HG03565 (cell line): ENCODE measurements around the gene B3GALNT1.
A peak's percentile ranks its signal among the peaks of the same experiment; 100 is the strongest.

Experiments used
- ATAC-seq: cut with Tn5 transposase; IDR thresholded peaks from one replicate; pipeline ENCODE4 v1.9.1; 2021; ENCODE audit warnings: mild to moderate bottlenecking, moderate library complexity; ENCODE audit not compliant: unreplicated experiment

Gene B3GALNT1

DNA sequence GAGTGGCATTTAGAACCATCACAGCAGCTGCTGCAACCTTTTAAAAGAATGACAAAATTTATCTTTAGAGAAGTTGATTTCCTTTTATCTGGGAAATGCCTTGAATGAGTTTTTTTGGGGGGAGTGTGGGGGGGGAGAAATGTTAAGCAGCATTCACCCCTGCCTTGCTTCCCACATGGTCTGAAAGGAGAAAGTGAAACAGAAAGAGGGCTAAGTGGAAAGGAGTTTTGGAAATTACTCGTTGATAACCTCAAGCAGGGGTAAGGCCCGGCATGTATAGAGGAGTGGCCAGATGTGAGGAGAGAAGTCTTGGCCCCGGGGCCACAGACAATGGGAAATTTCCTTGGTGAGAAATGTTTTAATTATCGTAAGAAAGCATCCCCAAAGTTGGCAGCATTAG lies 23.5 kb downstream of the B3GALNT1 start:
- peak; percentile 99 for ATAC-seq

DNA sequence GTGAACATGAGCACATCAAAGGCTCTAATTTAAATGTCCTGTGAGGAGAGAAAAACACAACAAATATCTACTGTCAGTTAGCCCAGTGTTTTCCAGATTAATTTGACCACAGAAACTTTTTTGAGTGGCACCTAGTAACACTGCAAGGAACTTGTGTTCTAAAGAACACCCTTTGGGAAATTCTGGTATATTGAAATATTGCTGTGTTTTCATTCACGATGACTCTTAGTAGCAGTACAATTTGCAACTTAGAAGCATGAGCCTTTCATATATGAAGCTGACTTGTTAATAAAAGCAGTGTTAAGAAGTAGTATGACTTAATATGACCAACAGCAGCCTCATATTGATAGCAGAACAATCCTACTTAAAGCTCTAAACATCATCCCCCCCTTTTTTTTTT lies 32.0 kb downstream of the B3GALNT1 start:
- ATAC-seq: no peak

DNA sequence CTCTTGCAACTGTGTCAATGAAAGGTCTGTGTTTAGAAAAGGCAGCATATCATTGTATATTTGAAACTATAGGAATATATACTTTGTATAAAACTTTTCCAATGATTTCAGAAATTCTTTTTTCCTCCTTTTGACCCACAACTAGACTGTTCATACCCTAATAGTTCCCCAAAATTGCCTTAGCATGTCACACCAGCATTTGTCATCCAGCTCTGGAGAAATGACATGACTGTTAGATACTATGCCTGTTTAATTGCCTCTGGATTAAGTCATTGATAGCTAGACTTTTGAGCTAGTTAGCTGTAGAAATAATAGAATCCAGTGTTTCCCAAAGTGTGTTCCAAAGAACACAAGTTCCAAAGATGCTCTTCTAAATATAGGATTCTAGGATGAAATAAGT lies 32.4 kb downstream of the B3GALNT1 start:
- no peak for ATAC-seq

DNA sequence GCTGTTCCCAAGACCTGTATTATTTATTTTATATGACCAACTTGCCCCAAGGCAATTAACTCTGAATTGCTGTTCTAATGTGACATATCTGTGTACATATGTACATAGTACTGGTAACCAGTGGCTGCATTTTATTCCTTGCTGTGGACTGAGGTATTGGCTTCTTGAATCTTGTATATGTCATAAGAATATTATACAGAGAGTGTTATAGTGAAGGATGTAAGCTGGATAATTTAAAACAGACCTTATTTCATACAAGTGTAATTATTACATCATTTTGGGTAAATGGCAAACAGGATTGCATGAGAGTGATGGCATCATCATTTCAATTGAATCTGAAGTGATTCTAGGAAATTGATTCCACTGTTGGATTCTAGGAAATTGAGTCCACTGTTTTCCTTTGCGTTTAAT lies 32.9 kb downstream of the B3GALNT1 start:
- ATAC-seq: no peak

DNA sequence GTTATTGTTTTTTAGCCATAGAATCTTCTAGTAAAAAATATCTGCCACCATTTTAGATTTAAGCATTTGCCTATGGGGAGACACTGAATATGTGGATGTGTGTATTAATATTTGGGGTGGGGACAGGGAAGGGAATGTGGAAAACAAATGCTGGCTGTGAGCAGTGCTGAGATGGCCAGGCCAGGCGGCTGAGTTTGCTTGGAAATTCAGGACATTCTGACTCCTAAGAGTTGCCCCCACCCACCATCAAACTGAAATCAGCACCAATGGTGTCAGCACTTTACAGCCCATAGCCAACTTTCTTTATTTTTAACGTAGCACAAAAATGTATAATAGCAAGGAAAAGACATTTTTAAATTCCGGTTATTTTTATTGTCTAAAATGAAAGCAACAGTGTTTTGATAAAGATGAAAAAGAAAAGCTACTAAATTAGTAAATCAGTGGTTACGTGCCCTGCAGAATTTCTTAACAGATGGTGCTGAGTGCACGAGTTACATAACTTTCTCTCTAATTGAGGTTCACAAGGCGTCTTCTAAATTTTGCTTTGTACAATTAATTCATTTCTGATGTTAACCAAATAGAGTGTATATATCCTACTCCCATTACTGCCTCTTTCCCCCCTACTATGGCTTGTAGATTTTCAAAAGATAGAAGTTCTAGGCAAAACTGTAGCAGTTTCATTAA lies 34.0 kb downstream of the B3GALNT1 start:
- ATAC-seq: no peak

DNA sequence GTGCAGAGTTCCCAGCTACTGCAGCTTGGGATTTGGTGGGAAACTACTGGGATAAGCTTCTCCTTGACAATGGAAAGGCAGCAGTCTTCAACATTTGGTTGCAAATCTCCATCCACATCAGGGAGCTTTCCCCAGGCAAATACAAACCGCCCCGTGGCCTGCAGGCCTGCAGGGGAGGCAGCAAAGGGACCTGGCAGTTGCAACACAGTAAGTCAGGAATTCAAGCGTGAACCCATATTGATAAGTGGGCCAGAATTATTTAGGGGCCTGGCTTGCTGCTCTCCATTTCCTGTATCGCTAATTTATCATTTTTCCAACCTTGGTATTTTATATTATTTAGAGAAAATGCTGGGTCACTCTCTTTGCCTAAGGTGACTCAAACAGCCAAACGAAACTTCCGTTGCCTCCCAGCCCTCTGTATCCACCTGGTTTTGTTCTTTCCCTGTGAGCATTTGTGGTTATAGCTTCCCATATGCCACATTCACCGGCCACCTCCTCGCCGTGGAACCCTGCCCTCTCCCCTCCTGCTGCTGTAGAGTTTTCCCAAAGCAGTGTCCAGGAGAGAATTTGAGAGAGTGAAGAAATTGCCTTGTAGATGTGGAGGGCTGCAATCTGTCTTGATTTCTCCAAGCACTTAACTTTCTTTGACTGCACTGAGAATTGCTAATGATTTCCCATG lies 34.8 kb downstream of the B3GALNT1 start:
- ATAC-seq: no peak

DNA sequence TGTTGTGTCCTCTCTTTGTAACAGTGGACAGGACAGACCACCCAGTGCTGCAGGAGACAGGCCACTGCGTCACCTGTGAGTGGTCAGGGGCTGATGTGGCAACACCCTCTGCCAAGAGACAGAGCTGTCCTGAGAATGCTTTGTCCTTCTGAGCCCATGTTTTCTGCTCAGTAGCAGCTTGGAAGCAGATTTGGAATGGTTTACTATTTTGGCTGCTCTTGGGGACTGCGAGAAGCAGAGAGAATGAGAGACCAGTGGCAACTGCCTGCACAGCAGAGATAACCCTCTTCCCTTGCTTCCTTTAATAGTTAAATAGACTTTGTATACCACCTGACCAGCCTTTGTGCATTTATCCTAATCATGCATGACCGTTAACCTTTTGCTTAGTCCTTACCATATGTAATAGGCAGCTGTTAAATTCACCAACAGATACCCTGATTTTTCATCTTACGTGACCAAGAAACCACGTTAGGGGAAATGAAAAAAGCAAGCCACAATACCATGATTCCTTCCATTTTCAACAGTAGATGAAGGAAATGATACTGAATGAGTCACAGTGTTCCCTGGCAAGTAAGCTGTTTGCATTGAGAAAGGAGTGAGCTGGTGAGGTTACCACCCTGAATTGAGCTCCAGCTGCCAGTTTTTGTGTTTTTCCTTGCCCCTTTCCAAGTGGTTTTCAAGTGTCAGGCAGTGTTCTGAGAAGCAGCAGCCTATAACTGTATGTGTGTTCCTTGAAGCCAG lies 35.5 kb downstream of the B3GALNT1 start:
- ATAC-seq: peak; percentile 97

DNA sequence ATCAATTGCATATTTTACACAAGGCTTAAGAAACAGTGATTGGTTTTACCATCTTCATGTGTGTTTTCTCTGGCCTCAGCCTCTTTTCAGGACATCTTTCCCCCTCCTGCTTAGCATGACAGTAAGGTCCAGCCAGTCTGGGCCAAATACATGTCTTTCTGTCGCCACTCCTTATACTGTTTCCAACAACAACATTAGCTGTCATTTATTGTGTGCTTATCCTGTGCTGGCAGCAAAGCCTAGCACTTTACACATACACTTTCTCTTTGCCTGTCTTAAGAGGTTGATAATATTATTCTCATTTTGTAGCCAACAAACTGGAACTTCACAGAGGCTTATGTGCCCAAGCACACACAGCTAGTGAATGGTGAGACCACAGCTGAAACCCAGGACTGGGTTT lies 37.8 kb downstream of the B3GALNT1 start:
- ATAC-seq: no peak

DNA sequence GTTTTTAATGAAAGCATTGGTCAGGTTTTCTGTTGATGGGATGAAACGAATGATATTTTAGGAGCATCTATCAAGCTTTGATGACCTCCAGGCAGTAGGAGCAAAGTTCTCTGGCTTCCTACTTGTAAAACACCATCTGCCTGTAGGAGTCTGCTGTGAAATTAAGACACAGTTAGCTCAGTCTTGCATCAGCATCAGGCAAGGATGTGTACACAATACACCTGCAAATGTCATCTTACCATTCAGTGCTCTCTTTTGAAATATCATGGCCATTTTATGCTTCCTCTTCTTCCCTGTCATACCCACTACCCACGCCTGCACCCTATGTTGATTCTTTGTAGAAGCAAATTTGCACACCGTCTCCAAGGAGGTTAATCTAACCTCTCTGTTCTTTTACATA lies 38.2 kb downstream of the B3GALNT1 start:
- no peak for ATAC-seq

DNA sequence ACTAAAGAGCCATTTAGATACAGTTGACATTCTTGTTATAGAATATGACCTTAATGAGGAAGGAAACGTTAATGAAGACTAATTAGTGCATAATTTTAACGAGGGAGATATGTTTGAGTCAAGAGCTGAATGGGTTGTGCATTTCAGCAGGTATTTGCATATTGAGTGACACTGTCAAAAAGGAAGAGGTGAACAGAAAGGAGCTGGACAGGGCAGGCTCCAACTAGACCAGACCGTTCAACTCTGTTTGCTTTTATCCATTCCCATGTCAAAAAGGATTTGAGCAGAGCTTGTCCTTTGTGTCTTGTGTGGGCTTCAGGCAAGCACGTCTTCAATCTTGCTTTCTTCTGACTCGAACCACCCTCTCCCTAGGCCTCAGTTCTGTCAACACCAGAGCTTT lies 40.7 kb downstream of the B3GALNT1 start:
- ATAC-seq: no peak

DNA sequence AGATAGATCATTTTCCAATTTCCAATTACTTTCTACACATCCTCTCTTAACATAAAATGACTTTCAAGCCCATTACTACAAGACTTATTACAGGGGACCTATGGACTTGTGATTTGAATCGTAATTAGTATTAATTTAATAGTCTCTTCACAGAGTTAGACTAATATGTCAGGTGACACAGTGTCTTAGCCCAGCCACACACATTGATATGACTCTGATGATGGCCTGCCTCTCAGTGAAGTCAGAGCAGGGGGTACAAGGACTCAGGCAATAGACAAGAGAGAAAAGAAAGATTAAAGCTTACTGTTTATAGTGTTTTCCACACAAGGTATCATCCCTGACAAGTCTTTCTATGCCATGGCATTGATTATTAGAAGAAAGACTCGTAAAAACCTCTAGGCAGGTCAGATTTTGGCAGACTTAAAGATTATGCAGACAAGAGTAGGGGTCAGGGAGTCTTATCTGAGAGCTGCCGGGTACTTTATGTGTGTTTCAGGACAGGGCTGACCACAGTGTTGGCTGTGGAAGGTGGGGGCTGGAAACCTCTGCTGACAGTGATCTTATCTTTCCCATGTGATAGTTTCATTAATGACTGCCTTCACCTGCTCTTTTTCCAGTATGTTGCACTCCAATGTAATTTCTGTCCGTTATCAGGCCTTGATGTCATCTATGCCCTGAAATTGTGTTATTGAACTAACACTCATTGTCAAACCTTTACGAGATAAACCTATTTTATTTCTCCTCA lies 50.1 kb downstream of the B3GALNT1 start:
- ATAC-seq: no peak

DNA sequence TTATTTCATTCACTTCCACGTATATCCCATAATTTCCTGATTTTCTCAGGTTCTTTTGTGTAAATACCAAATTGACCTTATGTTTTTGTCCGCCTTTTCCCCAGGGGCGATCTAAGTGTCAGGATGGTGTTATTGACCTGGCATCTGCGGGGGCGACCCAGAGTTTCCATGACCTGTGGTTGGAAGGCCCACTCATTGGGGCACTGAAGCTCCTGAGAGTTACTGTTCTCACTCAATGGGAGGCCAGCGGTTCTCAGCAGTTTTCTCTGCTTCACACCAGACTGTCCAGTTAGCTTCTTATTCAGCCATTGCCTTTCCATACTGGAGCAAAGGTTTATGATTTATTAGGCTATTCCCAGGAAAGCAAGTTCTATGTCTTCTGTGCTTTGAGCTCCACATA lies 53.3 kb downstream of the B3GALNT1 start:
- no peak for ATAC-seq

DNA sequence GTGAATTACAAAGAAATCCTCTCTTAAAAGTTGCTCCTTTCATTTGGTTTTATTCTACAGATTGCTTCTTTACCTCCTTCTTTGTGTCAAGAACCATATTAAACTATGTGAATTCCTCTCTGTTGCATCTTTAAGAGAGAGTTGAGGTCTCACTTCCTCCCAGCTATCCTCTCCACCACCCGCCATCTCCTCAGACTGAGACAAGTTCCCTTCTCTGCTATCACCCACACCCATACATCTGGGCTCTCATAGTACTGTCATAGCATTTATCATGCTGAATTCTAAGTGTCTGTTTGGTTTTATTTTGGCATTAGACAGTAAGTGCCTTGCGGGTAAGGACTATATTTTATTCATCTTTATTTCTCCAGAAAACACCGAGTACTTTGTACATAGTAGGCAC lies 54.2 kb downstream of the B3GALNT1 start:
- peak; percentile 65 for ATAC-seq

DNA sequence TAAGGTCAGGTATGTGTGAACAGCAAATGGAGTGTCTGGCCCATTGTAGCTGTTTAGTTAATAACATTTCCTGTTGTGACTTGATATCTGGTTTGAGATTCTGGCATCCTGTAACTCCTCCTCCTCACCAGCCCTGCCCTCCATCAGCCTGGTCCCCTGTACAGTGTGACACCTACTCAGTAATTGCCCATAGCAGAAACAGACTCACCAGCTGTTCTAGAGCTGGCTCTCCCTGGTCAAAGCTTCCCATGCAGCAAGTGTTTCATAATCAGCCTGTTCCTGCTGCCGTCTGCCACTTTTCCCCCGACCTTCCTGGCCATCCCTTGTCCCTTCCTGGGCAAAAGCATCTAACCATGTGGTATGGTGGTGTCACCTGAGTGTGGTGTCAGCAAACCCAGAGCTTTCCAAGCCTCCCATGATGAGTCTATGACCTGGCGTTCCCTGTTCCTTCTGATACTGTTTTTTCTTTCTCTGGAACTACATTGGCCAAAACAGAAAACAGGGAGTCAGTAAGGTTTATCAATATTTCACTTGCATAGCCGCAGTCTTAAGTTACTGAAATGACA lies 55.4 kb downstream of the B3GALNT1 start:
- ATAC-seq: no peak

DNA sequence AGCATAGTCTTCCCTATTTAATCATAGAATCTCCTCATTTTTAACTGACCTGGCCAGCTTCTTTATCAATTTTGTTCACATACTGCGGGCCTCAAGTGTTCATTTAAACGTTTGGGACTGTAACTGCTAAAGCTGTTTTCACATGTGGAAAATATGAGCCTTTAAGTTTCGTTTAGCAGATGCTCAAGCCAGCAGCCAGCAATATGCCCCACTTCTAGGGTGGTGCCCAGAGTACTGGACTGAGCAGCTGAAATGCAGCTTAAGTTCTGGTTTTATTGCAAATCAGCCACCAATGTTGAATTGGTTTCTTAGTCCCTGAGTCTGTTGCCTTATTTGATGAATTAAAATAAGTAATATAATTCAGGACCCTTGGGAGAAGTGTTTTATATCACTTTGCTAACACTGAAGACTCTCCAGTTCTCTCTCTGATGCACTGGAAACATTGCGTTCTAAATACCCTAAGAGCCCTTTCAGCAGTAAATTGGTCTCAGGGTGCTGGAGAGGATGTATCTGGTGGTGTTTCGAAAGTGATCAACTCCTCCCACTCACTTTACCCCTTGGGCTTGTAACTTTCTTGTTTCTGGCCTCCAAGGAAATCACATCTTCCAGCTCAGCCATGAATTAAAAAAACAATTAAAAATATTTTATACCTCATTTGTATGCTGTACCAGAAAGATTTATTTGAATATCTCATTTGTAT lies 61.7 kb downstream of the B3GALNT1 start:
- peak; percentile 89 for ATAC-seq

DNA sequence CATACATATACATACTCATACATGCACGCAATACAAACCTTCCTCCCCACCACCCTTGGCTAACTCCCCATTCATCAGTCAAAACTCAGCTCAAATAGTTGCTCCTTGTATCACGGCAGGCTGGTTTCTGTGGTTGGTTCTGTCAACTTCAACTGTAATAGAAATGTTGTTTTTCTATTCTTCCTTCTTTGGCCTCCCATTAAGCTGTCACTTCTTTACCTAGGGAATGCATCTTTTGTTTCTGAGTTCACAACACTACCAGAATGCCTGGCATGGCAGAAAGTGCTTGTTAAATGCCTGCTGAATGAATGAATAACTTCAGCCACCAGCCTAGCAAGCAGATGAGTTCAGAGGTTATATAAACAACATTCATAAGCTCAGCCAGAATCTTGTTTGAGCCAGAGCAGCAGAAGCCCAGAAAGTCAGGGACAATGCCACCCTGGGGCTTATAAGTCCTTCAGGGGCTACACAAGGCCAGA lies 63.1 kb downstream of the B3GALNT1 start:
- peak; percentile 62 for ATAC-seq

DNA sequence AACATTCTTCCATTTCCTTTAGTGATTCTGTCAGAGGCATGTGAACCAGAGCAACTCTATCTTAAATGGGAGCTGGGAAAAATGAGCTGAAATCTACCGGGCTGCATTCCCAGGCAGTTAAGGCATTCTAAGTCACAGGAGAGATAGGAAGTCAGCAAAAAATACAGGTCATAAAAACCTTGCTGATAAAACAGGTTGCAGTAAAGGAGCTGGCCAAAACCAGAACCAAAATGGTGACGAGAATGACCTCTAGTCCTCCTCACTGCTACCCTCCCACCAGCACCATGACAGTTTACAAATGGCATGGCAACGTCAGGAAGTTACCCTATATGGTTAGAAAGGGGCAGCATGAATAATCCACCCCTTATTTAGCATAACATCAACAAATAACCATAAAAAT lies 66.4 kb downstream of the B3GALNT1 start:
- no peak for ATAC-seq

DNA sequence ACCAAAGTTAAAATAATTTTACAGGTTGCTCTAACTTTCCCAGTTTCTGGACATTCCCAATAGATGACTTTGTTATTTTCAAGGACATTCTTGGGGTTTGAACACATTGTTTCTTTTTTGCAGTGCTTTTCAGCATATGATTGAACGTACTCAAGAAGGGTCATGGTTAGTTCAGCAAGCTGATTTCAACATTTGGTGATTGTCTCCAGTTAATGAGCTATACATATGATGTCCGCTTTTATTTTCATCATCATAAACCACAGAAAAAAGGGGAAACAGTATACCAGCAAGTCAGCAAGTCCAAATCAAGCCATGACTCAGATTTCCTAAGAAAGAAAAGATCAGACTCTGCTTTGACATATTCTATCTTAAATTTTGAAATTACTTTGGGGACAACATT lies 69.4 kb downstream of the B3GALNT1 start:
- ATAC-seq: no peak

DNA sequence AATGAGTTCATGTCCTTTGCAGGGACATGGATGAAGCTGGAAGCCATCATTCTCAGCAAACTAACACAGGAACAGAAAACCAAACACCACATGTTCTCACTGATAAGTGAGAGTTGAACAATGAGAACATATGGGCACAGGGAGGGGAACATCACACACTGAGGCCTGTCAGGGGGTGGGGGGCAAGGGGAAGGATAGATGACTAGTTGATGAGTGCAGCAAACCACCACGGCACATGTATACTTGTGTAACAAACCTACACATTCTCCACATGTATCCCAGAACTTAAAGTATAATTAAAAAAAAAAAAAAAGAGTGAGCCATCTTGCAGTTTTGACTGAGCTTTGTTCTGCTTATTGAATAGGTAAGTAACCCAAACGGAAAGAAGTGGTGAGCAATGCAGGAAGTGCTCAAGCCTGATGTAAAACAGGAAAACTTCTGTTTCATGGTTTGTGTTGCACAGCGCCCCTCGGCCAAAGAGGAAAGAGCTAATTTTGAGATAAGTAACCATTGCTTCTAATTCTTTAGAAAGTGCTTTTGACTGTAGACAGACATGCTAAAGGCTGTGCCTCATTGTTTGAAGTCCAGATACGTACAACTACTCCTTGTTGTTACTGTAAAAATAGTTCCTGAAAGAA lies 70.1 kb downstream of the B3GALNT1 start:
- ATAC-seq: peak; percentile 88
